Activated B cell treated with CpG ODN at 0.5 μM for 24 hours (primary cell): Measurements from ENCODE around the gene ITSN2. TPM values are rescaled to one million over a fixed set of nuclear protein-coding genes. Genes with fewer than 3 reads are reported as not detected.
A peak's percentile ranks its signal among the peaks of the same experiment; 100 is the strongest.
"Not testable (repeated sequence)": the region's sequence is repeated elsewhere in the genome, so short reads cannot be mapped to it uniquely, and the experiment has no call there.

ENCODE experiments used
- ATAC-seq: fragments of 200-7000 bp; cut with Tn5 transposase; one replicate; pipeline ENCODE4 v1.10.0; 2021; ENCODE audit warnings: low read depth, mild to moderate bottlenecking, moderate library complexity
- CTCF ChIA-PET: fragments of 350-600 bp; sonication (Branson Sonifier 250); formaldehyde crosslinking; loops from one replicate; lab custom pipeline; 2021; ENCODE audit warnings: antibody characterized with exemption; lab: Charles Lee
- POLR2A ChIA-PET: fragments of 350-600 bp; sonication (Branson Sonifier 250); formaldehyde crosslinking; loops from one replicate; lab custom pipeline; 2021; ENCODE audit warnings: antibody characterized with exemption; lab: Charles Lee
- DNase-seq: peaks from one replicate; pipeline ENCODE4 v3.0.0; 2022
- H3K27ac Mint-ChIP-seq: one replicate; pipeline ENCODE4 v1.8.0; 2020; ENCODE audit warnings: mixed read lengths
- H3K27me3 Mint-ChIP-seq: one replicate; pipeline ENCODE4 v1.8.0; 2021; ENCODE audit warnings: mixed read lengths
- H3K36me3 Mint-ChIP-seq: one replicate; pipeline ENCODE4 v1.8.0; 2021; ENCODE audit warnings: low read depth, mixed read lengths
- H3K4me1 Mint-ChIP-seq: one replicate; pipeline ENCODE4 v1.8.0; 2021; ENCODE audit warnings: mixed read lengths
- H3K4me3 Mint-ChIP-seq: one replicate; pipeline ENCODE4 v1.8.0; 2020; ENCODE audit warnings: mild to moderate bottlenecking, mixed read lengths
- H3K9me3 Mint-ChIP-seq: one replicate; pipeline ENCODE4 v1.8.0; 2020; ENCODE audit warnings: mixed read lengths
- CTCF ChIP-seq: fragments of 200-600 bp; IDR thresholded peaks from one replicate; pipeline ENCODE4 v1.8.0; 2022; ENCODE audit warnings: antibody characterized with exemption, mild to moderate bottlenecking
- intact Hi-C: fragments of 100-400 bp; cut with micrococcal nuclease; formaldehyde crosslinking; loops from one replicate; pipeline ENCODE4 v1.15.1; 2024
- total RNA-seq: library from RNA; stranded (reverse); gene quantifications from 2 replicates; pipeline ENCODE4 v1.2.3, GENCODE V29; 2022

Gene ITSN2
- total RNA-seq, 1 donor from 2014 or later = 156 TPM

- peak overlapping the region; percentile 89 for H3K27ac Mint-ChIP-seq
- peak overlapping the region; percentile 72 for H3K4me3 Mint-ChIP-seq
- no peak for TF ChIP-seq CTCF
Observed at GRCh38 chr2:24343225-24343882, 17.0 kb downstream of the ITSN2 start.

GRCh38 chr2:24342110-24342910 is 18.0 kb downstream of the ITSN2 start:
- CTCF ChIA-PET = interaction anchor here (0.7 to 1.7 kb wide), 4 partner anchors 10 to 27 kb away, joined by 3 to 5 read pairs (median 4); no protein-coding TSS in a partner anchor
- peak; percentile 64 for ATAC-seq
- peak overlapping the region; percentile 89 for H3K27ac Mint-ChIP-seq

More at GRCh38 chr2:24343225-24343882, 17.0 kb downstream of the ITSN2 start:
- Mint-ChIP-seq H3K9me3 (no peaks in the 10 kb centered on the region), H3K4me1 (peaks cover 88% of the 10 kb centered on the region), H3K27me3 (no peaks in the 10 kb centered on the region), H3K36me3 (peaks cover 11% of the 10 kb centered on the region)
- intact Hi-C loops = loop anchor here (1.0 to 2.0 kb wide), 4 partner anchors 8 to 17 kb away; partner anchors contain the start of gene ITSN2
- ATAC-seq (peak; percentile 61), DNase-seq (no peak)
- ChIA-PET CTCF (interaction anchor here (1.0 kb wide), 1 partner anchor 14 kb away, joined by 5 read pairs; no protein-coding TSS in a partner anchor), POLR2A (interaction anchor here (0.6 to 5.2 kb wide), 9 partner anchors 11 to 71 kb away, joined by 3 to 50 read pairs (median 5); partner anchors contain the start of gene ITSN2)

GRCh38 chr2:24339856-24340262 is 20.5 kb downstream of the ITSN2 start:
- Mint-ChIP-seq H3K4me3 (peak overlapping the region; percentile 32), H3K4me1 (peaks cover 87% of the 10 kb centered on the region), H3K36me3 (peaks cover 14% of the 10 kb centered on the region), H3K9me3 (no peaks in the 10 kb centered on the region), H3K27ac (peak overlapping the region; percentile 51), H3K27me3 (no peaks in the 10 kb centered on the region)
- POLR2A ChIA-PET = interaction anchor here (1.0 to 4.1 kb wide), 4 partner anchors 9 to 24 kb away, joined by 3 to 44 read pairs (median 4); no protein-coding TSS in a partner anchor
- intact Hi-C loops = no loop called here
- ATAC-seq (no peak), DNase-seq (no peak)
- CTCF ChIA-PET = interaction anchor here (0.7 to 1.3 kb wide), 3 partner anchors 11 to 86 kb away, joined by 3 to 5 read pairs (median 5); no protein-coding TSS in a partner anchor
- TF ChIP-seq CTCF = no peak

More at GRCh38 chr2:24342110-24342910, 18.0 kb downstream of the ITSN2 start:
- intact Hi-C loops = loop anchor here (1.0 to 2.0 kb wide), 2 partner anchors 14 to 27 kb away; no protein-coding TSS in a partner anchor
- Mint-ChIP-seq H3K4me1 (peaks cover 93% of the 10 kb centered on the region), H3K36me3 (peaks cover 16% of the 10 kb centered on the region), H3K4me3 (peak overlapping the region; percentile 64), H3K27me3 (no peaks in the 10 kb centered on the region), H3K9me3 (no peaks in the 10 kb centered on the region)
- POLR2A ChIA-PET = interaction anchor here (0.6 to 5.2 kb wide), 7 partner anchors 11 to 451 kb away, joined by 3 to 50 read pairs (median 10); partner anchors contain the start of genes CENPO, ITSN2 and PTRHD1
- TF ChIP-seq CTCF = no peak
- DNase-seq = no peak

- Mint-ChIP-seq H3K27ac (peak overlapping the region; percentile 51), H3K4me3 (peak overlapping the region; percentile 46), H3K4me1 (peaks cover 86% of the 10 kb centered on the region), H3K36me3 (peaks cover 14% of the 10 kb centered on the region)
- intact Hi-C loops, H3K9me3 Mint-ChIP-seq, ATAC-seq, H3K27me3 Mint-ChIP-seq, DNase-seq: not testable (repeated sequence)
- POLR2A ChIA-PET = interaction anchor here (0.6 to 1.3 kb wide), 4 partner anchors 8 to 24 kb away, joined by 3 to 8 read pairs (median 4); no protein-coding TSS in a partner anchor
- CTCF ChIA-PET = interaction anchor here (0.7 to 1.3 kb wide), 3 partner anchors 12 to 85 kb away, joined by 3 to 5 read pairs (median 5); no protein-coding TSS in a partner anchor
Observed at GRCh38 chr2:24339098-24339497, 21.2 kb downstream of the ITSN2 start.

- intact Hi-C loops = no loop called here
- DNase-seq = no peak
- Mint-ChIP-seq H3K27ac (peak overlapping the region; percentile 76), H3K4me3 (peak overlapping the region; percentile 32), H3K36me3 (peaks cover 14% of the 10 kb centered on the region), H3K9me3 (no peaks in the 10 kb centered on the region), H3K4me1 (peaks cover 86% of the 10 kb centered on the region), H3K27me3 (no peaks in the 10 kb centered on the region)
- TF ChIP-seq CTCF = no peak
- CTCF ChIA-PET = no interaction called here
- no peak for ATAC-seq
- POLR2A ChIA-PET = interaction anchor here (1.3 kb wide), 1 partner anchor 23 kb away, joined by 3 read pairs; the partner anchor contains the start of gene ITSN2
Observed at GRCh38 chr2:24337890-24338289, 22.4 kb downstream of the ITSN2 start.
